ENCODE data around the gene ZNF439.
A peak's percentile ranks its signal among the peaks of the same experiment; 100 is the strongest.
"Not testable (repeated sequence)": the region's sequence is repeated elsewhere in the genome, so short reads cannot be mapped to it uniquely, and the experiment has no call there.

Gene ZNF439

DNA sequence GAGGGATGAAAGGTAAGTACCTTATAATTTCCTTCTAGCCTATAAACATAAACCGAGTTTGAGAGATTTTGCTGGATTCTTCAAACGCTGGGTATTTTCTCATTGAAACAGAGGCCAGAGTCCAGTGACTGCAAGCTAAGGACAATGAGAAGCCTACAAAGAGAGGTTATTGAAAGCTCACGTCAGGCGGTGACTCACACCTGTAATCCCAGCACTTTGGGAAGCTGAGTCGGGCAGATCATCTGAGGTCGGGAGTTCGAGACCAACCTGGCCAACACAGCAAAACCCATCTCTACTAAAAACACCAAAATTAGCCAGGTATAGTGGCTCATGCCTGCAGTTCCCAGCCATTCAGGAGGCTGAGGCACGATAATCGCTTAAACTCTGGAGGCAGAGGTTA lies 24.1 kb downstream of the ZNF439 start:
- DNase-seq = no peak

DNA sequence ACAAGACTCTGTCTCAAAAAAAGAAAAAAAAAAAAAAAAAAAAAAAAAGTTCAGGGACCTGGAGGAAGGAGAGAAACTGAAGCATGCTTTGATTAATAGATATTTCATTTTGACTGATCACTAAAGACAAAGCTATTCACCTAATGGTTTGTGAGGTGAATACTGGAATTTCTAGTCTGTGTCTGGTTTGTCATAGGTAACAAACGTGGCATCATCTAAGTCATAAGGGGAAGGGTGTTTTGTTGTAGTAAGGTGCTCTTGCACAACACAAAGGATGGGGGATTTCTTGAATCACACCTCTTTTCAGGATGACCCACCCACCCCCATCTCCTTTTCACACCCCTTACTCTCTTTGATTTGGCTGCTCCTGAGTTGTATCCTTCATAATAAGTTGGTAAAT lies 25.2 kb downstream of the ZNF439 start:
- no peak for DNase-seq

DNA sequence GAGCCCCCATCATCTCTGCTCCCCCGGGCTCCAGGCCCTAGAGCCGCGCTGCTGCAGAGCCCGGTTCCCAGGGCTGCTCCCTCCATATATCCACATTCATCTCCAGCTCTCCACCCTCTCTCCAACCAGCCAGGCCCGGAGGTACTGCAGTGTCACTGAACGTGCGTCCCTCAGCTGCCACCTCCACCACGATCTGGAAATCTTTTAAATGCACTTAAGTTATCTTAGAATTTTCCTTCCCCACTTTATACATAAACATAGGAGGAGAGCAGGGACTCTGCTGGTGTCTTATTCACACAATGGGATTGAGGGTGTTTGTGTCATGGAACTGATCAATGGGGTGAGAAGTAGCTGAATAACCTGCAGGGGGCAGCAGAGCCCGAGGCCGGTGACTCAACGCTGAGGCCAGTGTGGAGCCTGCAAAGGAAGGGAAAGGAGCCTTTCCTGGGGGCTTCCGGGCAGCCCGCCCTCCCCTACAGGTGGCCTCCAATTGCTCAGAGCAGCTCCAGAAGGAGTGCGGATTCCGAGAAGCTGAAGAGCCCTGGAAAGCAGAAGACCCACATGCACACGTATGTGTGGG lies 31.3 kb downstream of the ZNF439 start:
- DNase-seq = not testable (repeated sequence)

GRCh38 chr19:11880598-11880997 lies 32.1 kb downstream of the ZNF439 start:
- no peak for DNase-seq

- peak; percentile 2 for DNase-seq
Observed at GRCh38 chr19:11881151-11881800, 32.8 kb downstream of the ZNF439 start.

DNA sequence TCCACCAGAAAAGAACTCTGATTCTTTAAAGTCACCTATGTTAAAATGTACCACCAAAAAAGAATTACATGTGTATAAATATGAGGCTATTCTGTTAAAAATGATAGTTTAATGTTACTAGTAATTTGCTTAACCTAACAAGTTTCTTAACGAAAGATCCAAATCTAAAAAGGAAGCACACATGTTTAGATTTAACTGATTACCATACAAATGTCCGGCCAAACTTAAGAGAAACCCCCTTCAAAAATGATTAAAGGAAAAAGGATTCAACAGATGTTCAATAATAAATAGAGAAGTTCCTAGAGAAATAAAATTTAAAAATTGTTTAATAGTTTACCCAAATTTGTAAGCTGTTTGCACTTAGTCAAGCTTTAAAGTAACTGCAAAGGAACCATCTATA lies 34.1 kb downstream of the ZNF439 start:
- DNase-seq = no peak

DNA sequence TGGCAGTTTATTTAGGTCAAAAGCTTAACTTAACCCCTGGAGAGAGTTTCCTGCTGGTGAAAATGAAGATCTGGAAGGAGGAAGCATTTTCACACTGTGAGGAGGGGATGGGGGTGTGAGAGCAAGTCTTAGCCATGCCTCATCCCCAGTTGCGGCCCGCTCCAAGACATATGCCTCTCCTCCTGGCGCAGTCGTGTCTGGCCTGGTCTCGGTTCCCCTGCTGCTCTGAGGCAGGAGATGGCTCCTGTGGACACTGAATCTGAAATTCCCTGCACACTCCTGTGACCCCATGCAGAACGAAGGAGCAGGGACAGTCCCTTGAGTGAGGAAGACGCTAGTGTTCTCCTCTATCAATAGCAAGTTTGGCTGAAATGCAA lies 38.7 kb downstream of the ZNF439 start:
- no peak for DNase-seq

DNA sequence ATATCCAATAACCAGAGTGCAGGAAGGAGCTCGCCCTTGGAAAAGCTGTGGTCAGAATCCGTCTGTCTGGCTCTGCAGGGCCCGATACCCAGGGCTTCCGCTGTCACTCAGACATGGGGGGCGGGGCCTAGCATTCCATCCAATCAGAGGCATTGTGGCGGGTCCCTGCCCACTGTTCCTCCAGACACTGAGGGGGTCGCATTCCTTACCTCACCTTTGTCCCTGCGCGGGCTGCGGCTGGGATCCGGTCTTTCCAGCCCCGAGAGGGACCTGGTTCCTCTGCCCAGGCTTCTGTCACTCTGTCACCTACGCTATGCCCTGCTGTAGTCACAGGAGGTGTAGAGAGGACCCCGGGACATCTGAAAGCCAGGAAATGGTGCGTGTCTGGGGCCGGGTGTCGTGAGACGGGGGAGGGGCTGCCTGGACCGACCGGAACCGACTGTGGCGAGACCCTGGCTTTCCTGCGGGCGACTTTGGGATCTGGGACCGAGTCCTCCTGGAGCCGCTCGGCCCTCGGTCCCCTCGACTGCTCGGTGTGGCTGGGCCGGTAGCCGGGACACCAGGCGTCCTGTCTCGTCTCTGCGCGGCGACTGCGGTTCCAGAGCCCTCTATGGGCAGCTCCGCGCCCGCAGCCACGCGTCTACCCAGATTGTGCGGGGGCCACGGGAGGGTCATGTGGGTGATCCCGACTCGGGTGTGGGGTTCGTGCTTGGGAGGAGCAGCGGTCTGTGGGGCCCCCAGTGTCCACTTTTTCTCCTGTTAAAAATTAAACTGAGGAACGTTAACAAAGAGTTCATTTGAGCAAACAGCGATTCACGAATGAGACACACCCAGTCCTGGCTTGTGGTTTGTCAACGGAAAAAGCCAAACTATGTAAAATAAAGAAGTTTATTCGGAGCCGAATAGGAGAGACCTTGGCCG lies 39.3 kb downstream of the ZNF439 start, which contains the start of gene ZNF69:
TSS of gene ZNF69 (plus strand) at position 172 of the 921 bp plus-strand sequence. CDS start at position 314, 142 bp downstream.
- DNase-seq = no peak

DNA sequence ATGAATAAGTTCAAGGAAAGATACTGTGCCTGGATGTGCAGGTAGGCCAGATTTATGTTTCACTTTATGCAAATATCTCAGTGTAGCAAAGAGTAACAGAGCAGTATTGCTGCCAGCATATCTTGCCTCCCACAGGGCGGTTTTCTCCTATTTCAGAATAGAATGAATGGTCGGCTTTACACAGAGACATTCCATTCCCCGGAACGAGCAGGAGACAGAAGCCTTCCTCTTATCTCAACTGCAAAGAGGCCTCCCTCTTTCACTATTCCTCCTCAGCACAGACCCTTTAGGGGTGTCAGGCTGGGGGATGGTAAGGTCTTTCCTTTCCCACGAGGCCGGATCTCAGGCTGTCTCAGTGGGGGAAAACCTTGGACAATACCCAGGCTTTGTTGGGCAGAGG lies 41.4 kb downstream of the ZNF439 start:
- not testable (repeated sequence) for DNase-seq

- DNase-seq = no peak
Observed at GRCh38 chr19:11890634-11891033, 42.1 kb downstream of the ZNF439 start.

DNA sequence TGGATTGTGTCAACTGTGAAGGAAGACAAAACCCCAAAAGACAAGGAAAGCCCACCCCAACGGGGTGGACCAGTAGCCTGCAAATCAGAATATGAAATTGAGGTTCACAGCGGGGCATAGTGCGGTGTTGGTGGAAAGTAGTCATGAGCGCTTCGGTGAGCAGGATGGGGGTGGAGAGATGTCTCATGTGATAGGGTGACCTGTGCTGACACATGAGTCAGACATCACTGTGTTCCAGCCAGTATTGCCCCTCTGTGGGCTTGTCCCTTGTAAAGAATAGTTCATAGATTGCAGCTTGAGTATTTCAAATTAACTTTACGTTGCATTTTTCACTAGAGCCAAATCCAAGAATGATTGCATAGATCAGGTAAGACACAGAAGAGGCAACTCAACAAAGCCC lies 46.3 kb downstream of the ZNF439 start:
- DNase-seq = no peak

DNA sequence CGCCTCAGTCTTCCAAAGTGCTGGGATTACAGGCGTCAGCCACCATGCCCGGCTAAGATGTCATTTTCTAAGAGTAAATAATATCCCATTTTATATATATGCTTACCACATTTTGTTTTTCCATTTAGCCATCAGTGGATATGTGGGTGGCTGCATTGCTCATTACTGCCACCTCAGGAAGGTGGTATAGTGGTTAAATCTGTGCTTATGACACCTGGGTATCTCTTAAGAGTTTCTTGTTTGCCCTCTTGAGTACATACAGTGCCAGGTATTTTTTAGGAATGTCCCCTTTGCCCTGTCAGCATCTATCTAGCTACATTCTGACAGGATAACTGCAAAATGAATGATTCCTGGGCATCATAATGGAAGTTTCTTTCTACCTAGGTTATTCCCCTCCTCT lies 53.7 kb downstream of the ZNF439 start:
- no peak for DNase-seq

DNA sequence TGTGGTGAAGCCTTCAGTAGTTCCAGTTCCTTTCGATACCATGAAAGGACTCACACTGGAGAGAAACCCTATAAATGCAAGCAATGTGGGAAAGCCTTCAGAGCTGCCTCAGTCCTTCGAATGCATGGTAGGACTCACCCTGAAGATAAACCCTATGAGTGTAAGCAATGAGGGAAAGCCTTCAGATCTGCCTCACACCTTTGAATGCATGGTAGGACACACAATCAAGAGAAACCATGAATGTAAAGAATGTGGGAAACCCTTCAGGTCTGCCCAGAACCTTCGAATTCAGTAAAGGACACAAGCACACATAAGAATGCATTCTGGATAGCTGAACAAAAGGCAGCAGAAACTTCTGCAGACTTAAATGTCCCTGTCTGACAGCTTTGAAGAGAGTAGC lies 57.4 kb downstream of the ZNF439 start:
- DNase-seq = no peak

DNA sequence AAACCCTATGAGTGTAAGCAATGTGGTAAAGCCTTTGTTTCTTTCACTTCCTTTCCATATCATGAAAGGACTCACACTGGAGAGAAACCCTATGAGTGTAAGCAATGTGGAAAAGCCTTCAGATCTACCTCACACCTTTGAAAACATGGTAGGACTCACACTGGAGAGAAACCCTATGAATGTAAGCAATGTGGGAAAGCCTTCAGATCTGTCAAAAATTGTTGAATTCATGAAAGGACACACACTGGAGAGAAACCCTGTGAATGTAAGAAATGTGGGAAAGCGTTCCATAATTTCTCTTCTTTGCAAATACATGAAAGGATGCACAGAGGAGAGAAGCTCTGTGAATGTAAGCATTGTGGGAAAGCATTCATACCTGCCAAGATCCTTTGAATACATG lies 63.4 kb downstream of the ZNF439 start:
- not testable (repeated sequence) for DNase-seq

GRCh38 chr19:11914417-11915051 lies 66.0 kb downstream of the ZNF439 start:
- not testable (repeated sequence) for DNase-seq
